A549 (cell line): ENCODE data around the gene DDI2. TPM values are rescaled to one million over a fixed set of nuclear protein-coding genes. Genes with fewer than 3 reads are reported as not detected.

Experiments used
- ATAC-seq, 2 experiments: fragments of 200-7000 bp in 1 of 2; fragments of >200 bp in 1 of 2; cut with Nextera tagmentation in 1 of 2; cut with Tn5 transposase in 1 of 2; 3 replicates each; pipeline versions ENCODE4 v1.8.0 to v1.9.1; 2018 to 2020; ENCODE audit warnings: mild to moderate bottlenecking in 1 of 2, moderate library complexity in 1 of 2
- CTCF ChIA-PET: fragments of 300-600 bp; sonication (Branson Sonifier 250); formaldehyde crosslinking; extraction: SDS; loops from one replicate; lab custom pipeline; 2021; ENCODE audit warnings: antibody characterized with exemption, inconsistent platforms; lab: Yijun Ruan, JAX
- POLR2A ChIA-PET: fragments of 350-600 bp; formaldehyde crosslinking; extraction: SDS; loops from one replicate; lab custom pipeline; 2021; ENCODE audit warnings: antibody characterized with exemption, inconsistent platforms; lab: Yijun Ruan, JAX
- DNase-seq, 2 experiments: peaks; one replicate each; pipeline versions ENCODE4 v3.0.0 to v3.0.0-alpha.2; 2011 to 2016; ENCODE audit warnings: low read depth in 1 of 2, low spot score in 1 of 2
- FAIRE-seq: peaks from 2 replicates; lab custom pipeline; 2011; peaks lifted over from hg19 to GRCh38; lab: Jason Lieb, UNC
- H3K27ac ChIP-seq, 2 experiments: fragments of >200 bp; sonication (Bioruptor Twin); formaldehyde crosslinking; 3 replicates each; pipeline ENCODE4 v1.5.1; 2016 to 2017
- H3K4me1 ChIP-seq: fragments of >200 bp; sonication (Bioruptor Twin); formaldehyde crosslinking; 3 replicates; pipeline ENCODE4 v1.6.1; 2016
- H3K4me2 ChIP-seq: fragments of >200 bp; sonication (Bioruptor Twin); formaldehyde crosslinking; 3 replicates; pipeline ENCODE4 v1.6.1; 2016
- H3K4me3 ChIP-seq: fragments of >200 bp; sonication (Bioruptor Twin); formaldehyde crosslinking; 3 replicates; pipeline ENCODE4 v1.5.1; 2016
- H3K9me3 ChIP-seq: fragments of >200 bp; sonication (Bioruptor Twin); formaldehyde crosslinking; 3 replicates; pipeline ENCODE4 v1.6.1; 2016
- BCL3 ChIP-seq: fragments of >200 bp; sonication (Bioruptor Twin); formaldehyde crosslinking; IDR thresholded peaks from 3 replicates; pipeline ENCODE4 v1.6.1; 2016
- CEBPB ChIP-seq, 2 experiments: fragments of >200 bp in 1 of 2; sonication (Bioruptor Twin) in 1 of 2; formaldehyde crosslinking in 1 of 2; IDR thresholded peaks; 2 replicates each; pipeline ENCODE4 v1.6.1; 2012 to 2016
- FOSB ChIP-seq: fragments of 250-450 bp; sonication (Bioruptor Pico); IDR thresholded peaks from 2 replicates; pipeline ENCODE4 v1.5.0; 2020; ENCODE audit warnings: mild to moderate bottlenecking, moderate library complexity
- FOSL2 ChIP-seq, 2 experiments: fragments of 450-650 bp in 1 of 2; fragments of >200 bp in 1 of 2; sonication (Bioruptor Twin) in 1 of 2; formaldehyde crosslinking; IDR thresholded peaks; 2 replicates each; pipeline versions ENCODE4 v1.5.0 to v1.6.1; 2016 to 2020; ENCODE audit warnings: mild to moderate bottlenecking in 1 of 2, moderate library complexity in 1 of 2
- GATA3 ChIP-seq: IDR thresholded peaks from 2 replicates; pipeline ENCODE4 v1.6.1; 2012; ENCODE audit warnings: borderline replicate concordance
- JUN ChIP-seq, 2 experiments: fragments of >200 bp; sonication (Bioruptor Twin); formaldehyde crosslinking; IDR thresholded peaks; 2 replicates in 1 of 2; 3 replicates in 1 of 2; pipeline ENCODE4 v1.6.1; 2016 to 2017
- MAX ChIP-seq: IDR thresholded peaks from 2 replicates; pipeline ENCODE4 v1.6.1; 2012
- MAZ ChIP-seq: fragments of 150-350 bp; IDR thresholded peaks from 2 replicates; pipeline ENCODE4 v1.6.1; 2014; ENCODE audit warnings: antibody characterized with exemption, low read depth, low read length, borderline replicate concordance
- MYC ChIP-seq: IDR thresholded peaks from 2 replicates; pipeline ENCODE4 v1.6.1; 2012; ENCODE audit warnings: mild to moderate bottlenecking, inconsistent platforms, low read length, improper control_type of control experiment, borderline replicate concordance
- NPAS2 ChIP-seq: fragments of 250-450 bp; sonication (Bioruptor Pico); IDR thresholded peaks from 2 replicates; pipeline ENCODE4 v1.8.0; 2022; ENCODE audit warnings: mild to moderate bottlenecking, moderate library complexity, borderline replicate concordance
- PBX3 ChIP-seq: IDR thresholded peaks from 2 replicates; pipeline ENCODE4 v1.6.1; 2012
- PHF8 ChIP-seq: fragments of 200-600 bp; sonication (generic); IDR thresholded peaks from 2 replicates; pipeline ENCODE4 v1.6.1; 2016; ENCODE audit warnings: low read depth, mild to moderate bottlenecking, antibody characterized with exemption, moderate library complexity, borderline replicate concordance
- POLR2A ChIP-seq: IDR thresholded peaks from 2 replicates; pipeline ENCODE4 v1.6.1; 2012; ENCODE audit warnings: mild to moderate bottlenecking, low read length
- POLR2AphosphoS2 ChIP-seq: conservative IDR thresholded peaks from 2 replicates; pipeline ENCODE4 v1.6.1; 2012; ENCODE audit warnings: low read length, improper control_type of control experiment, inconsistent platforms
- RAD21 ChIP-seq, 2 experiments: fragments of >200 bp in 1 of 2; sonication (Bioruptor Twin) in 1 of 2; formaldehyde crosslinking in 1 of 2; IDR thresholded peaks in 1 of 2; conservative IDR thresholded peaks in 1 of 2; 2 replicates in 1 of 2; 3 replicates in 1 of 2; pipeline ENCODE4 v1.6.1; 2012 to 2018; ENCODE audit warnings: inconsistent platforms in 1 of 2
- RCOR1 ChIP-seq: fragments of 150-350 bp; IDR thresholded peaks from 2 replicates; pipeline ENCODE4 v1.6.1; 2014; ENCODE audit warnings: antibody characterized with exemption, low read length, low read depth
- RNF2 ChIP-seq: fragments of 200-600 bp; sonication (generic); IDR thresholded peaks from 2 replicates; pipeline ENCODE4 v1.6.1; 2016; ENCODE audit warnings: low read depth, mild to moderate bottlenecking, antibody characterized with exemption, moderate library complexity, borderline replicate concordance
- SREBF2 ChIP-seq: fragments of 450-650 bp; IDR thresholded peaks from 2 replicates; pipeline ENCODE4 v1.6.1; 2014; ENCODE audit warnings: mild to moderate bottlenecking, moderate library complexity
- ZC3H11A ChIP-seq: fragments of 450-650 bp; IDR thresholded peaks from 2 replicates; pipeline ENCODE4 v1.6.1; 2014; ENCODE audit warnings: antibody characterized with exemption, mild to moderate bottlenecking
- WGBS: methylation state at CpG from one replicate; pipeline ENCODE4 v1.1.6; 2017; ENCODE audit errors: missing lambda C conversion rate; 5-methylcytosine and 5-hydroxymethylcytosine counted together
- polyA minus RNA-seq: library from RNA; depleted of rRNA, polyadenylated mRNA; stranded (reverse); fragments of >200 nt; gene quantifications from 2 replicates; pipeline ENCODE4 v1.2.3, GENCODE V29; 2011; rRNA and poly(A)+ RNA removed
- polyA plus RNA-seq, 4 experiments: library from polyadenylated mRNA; depleted of rRNA in 3 of 4; stranded (reverse); fragments of >200 nt; fragmentation: RNase III in 1 of 4; extraction: RNeasy Plus Mini Kit Qiagen cat#74134 plus additional on column Dnase treatment in 1 of 4; gene quantifications; 2 replicates in 3 of 4; 3 replicates in 1 of 4; pipeline ENCODE4 v1.2.3, GENCODE V29; 2011 to 2017
- TF ChIP-seq, protein P1 (sequence below): fragments of >200 bp; sonication (Bioruptor Twin); formaldehyde crosslinking; IDR thresholded peaks from 2 replicates; pipeline ENCODE4 v1.6.1; 2016
- TF ChIP-seq, protein P2 (sequence below): fragments of >200 bp; sonication (Bioruptor Twin); formaldehyde crosslinking; IDR thresholded peaks from 3 replicates; pipeline ENCODE4 v1.5.1; 2016

The DDI2 gene
- polyA plus RNA-seq (2011; rRNA removed) (8.6 and 11.1 TPM in 2 replicates), polyA plus RNA-seq (2017; fragmentation: RNase III; extraction: RNeasy Plus Mini Kit Qiagen cat#74134 plus additional on column Dnase treatment) (5.5 to 7.0 TPM (median 6.3 TPM) in 3 replicates), polyA minus RNA-seq (17.7 and 20.1 TPM in 2 replicates)
- 2.7 and 3.3 TPM in 2 replicates for polyA plus RNA-seq (2012; cell fraction: cytosol; rRNA removed)
- polyA plus RNA-seq (2012; cell fraction: nucleus; rRNA removed) = 3.1 and 3.9 TPM in 2 replicates

DNA sequence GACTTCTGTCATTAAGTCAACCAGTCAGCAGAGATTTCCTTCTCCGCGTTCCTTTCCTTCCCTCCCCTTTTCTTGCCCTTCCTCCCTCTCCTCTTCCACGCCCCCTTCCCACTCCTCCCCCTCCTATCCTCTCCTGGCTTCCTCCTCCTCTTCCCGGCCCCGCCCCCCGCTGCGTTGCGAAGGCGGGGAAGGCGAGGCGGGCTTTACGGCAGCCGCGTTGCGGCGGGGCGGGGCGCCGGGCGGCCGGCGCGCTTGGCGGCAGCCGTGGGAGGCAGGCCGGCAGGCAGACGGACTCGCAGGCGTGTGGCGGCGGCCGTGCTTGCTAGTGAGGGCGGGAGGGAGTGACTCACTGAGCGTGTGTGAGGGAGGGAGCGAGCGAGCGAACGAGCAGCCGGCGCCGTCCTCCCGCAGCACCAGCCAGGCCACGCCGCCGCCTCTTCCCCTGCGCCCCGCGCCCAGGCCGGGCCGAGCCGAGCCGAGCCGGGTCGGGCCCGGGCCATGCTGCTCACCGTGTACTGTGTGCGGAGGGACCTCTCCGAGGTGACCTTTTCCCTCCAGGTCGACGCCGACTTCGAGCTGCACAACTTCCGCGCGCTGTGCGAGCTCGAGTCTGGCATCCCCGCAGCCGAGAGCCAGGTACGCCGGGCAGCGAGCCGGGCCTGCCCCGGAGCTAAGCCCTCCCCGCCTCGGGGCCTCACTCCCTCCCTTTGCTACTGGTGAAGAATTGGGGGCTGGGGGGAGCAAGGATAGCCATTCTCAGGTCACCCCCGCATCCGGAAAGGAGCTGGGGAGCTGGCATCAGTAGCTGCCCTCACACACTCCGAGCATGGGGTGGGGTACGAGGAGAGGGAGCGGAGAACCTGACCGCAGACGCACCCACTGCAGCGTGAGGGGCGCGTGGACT is at the start of gene DDI2:
Gene DDI2 (plus strand): TSS at position 286 of the 904 bp plus-strand sequence. CDS start 213 bp downstream, at position 499.
- H3K4me2 ChIP-seq = peak within 1 kb of the TSS; percentile 88
- ChIA-PET CTCF (interaction anchor here (0.7 to 1.6 kb wide), 6 partner anchors 13 to 140 kb away, joined by 3 to 4 read pairs (median 3); no protein-coding TSS in a partner anchor), POLR2A (interaction anchor here (0.6 to 5.5 kb wide), 3 partner anchors 12 to 33 kb away, joined by 3 to 24 read pairs (median 6); partner anchors contain the start of gene AGMAT)
- WGBS = under 1% methylated on average over 24 of the region's 86 CpGs
- TF ChIP-seq PBX3 (0 out of 2 replicates have a peak, but pooled peaks have one; percentile 20), JUN (IDR thresholded peaks at IDR 0.05) (peak; percentile 73 to 91; a peak in 4 of 5 replicates), GATA3 (0 out of 2 replicates have a peak, but pooled peaks have one; percentile 26), MAX (peak; percentile 25), FOSB (CRISPR knock-in tag) (no peak), FOSL2 (IDR thresholded peaks at IDR 0.05) (no peak), FOSL2 (CRISPR knock-in tag; IDR thresholded peaks at IDR 0.05) (peak; percentile 89), POLR2A (peak; percentile 90), BCL3 (peak; percentile 56; the same call in 1 of the 3 replicates), RAD21 (conservative IDR thresholded peaks at IDR 0.05 in 1 of 2, IDR thresholded peaks at IDR 0.05 in 1 of 2) (no peak), MYC (peak; percentile 62; the same call in 1 of the 2 replicates), PHF8 (peak; percentile 49; the same call in 1 of the 2 replicates)
- TF ChIP-seq, protein P1, sequence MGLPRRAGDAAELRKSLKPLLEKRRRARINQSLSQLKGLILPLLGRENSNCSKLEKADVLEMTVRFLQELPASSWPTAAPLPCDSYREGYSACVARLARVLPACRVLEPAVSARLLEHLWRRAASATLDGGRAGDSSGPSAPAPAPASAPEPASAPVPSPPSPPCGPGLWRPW = no peak
- TF ChIP-seq, protein P2, sequence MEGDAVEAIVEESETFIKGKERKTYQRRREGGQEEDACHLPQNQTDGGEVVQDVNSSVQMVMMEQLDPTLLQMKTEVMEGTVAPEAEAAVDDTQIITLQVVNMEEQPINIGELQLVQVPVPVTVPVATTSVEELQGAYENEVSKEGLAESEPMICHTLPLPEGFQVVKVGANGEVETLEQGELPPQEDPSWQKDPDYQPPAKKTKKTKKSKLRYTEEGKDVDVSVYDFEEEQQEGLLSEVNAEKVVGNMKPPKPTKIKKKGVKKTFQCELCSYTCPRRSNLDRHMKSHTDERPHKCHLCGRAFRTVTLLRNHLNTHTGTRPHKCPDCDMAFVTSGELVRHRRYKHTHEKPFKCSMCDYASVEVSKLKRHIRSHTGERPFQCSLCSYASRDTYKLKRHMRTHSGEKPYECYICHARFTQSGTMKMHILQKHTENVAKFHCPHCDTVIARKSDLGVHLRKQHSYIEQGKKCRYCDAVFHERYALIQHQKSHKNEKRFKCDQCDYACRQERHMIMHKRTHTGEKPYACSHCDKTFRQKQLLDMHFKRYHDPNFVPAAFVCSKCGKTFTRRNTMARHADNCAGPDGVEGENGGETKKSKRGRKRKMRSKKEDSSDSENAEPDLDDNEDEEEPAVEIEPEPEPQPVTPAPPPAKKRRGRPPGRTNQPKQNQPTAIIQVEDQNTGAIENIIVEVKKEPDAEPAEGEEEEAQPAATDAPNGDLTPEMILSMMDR = no peak
- H3K4me1 ChIP-seq = peaks cover 41% of the 10 kb centered on the region
- DNase-seq = peak; percentile 76 to 95
- peak; percentile 92 to 96 for ATAC-seq
- H3K9me3 ChIP-seq = no peaks in the 10 kb centered on the region
- peak within 1 kb of the TSS; percentile 83 for H3K4me3 ChIP-seq
- peak within 1 kb of the TSS; percentile 90 to 99 for H3K27ac ChIP-seq
- FAIRE-seq = no peak

DNA sequence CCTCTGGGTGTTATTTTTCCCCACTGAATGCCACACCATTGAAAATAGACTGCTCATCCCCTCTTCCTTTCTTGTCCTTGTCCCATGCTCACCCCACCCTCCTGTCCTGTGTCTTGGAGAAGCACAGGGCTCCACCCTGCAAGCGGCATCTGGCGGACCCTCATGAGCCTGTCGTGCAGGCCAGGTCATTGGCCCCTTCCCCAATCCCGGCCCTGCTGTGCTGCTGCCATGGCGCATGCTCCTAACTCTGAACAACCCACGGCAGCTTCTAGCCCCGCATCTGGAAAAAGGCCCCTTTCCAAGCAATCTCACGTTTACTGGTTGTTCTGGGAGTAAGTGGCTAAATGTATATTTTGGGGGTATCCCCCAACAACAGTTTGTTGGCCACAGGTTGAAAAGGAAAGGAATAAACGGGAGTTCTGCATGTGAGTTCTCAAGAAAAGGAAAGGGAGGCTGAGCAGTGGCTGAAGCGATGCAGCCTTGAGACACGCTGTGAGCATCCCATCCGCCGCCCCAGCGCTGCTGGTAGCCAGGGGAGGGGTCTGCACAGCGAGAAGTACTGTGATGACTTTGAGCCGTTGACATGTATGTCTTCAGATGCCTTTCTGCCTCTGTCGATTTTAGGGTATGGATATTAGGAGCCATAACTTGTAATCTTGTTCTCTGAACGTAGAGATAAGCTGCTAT is 48.7 kb upstream of the DDI2 start:
- Histone ChIP-seq H3K27ac (no peak overlapping the region), H3K4me2 (no peak overlapping the region), H3K9me3 (no peaks in the 10 kb centered on the region), H3K4me3 (no peak overlapping the region), H3K4me1 (no peaks in the 10 kb centered on the region)
- FAIRE-seq (no peak), ATAC-seq (no peak), DNase-seq (no peak)
- WGBS = 93% methylated on average over 18 of the region's 18 CpGs
- TF ChIP-seq, protein P1 = no peak
- TF ChIP-seq SREBF2 = no peak
- no peak for TF ChIP-seq RCOR1
- TF ChIP-seq POLR2AphosphoS2 = no peak
- TF ChIP-seq MAZ = no peak
- TF ChIP-seq NPAS2 (CRISPR knock-in tag) = no peak
- no peak for TF ChIP-seq CEBPB (IDR thresholded peaks at IDR 0.05)
- TF ChIP-seq MAX = no peak
- no peak for TF ChIP-seq ZC3H11A
- TF ChIP-seq RNF2 = no peak
- ChIA-PET POLR2A (no interaction called here), CTCF (no interaction called here)
